Measurements from ENCODE around the gene CCDC190.

- no peak for TF ChIP-seq CTCF (conservative IDR thresholded peaks at IDR 0.05; ENCODE audit: low read depth in 2 of 2)
- TF ChIP-seq REST (IDR thresholded peaks at IDR 0.05; ENCODE audit: unreplicated experiment): no peak
- no peak for TF ChIP-seq EZH2 (IDR thresholded peaks at IDR 0.05; ENCODE audit: low read depth, unreplicated experiment)
- no peak for TF ChIP-seq POLR2AphosphoS5 (IDR thresholded peaks at IDR 0.05; ENCODE audit: low read depth)
- no peak for TF ChIP-seq EZH2phosphoT487 (IDR thresholded peaks at IDR 0.05; ENCODE audit: unreplicated experiment)
Measured at GRCh38 chr1:162846256-162847212, 14.4 kb downstream of the CCDC190 start.
